Measurements from ENCODE around the gene RHOT2.

RHOT2 gene

DNA sequence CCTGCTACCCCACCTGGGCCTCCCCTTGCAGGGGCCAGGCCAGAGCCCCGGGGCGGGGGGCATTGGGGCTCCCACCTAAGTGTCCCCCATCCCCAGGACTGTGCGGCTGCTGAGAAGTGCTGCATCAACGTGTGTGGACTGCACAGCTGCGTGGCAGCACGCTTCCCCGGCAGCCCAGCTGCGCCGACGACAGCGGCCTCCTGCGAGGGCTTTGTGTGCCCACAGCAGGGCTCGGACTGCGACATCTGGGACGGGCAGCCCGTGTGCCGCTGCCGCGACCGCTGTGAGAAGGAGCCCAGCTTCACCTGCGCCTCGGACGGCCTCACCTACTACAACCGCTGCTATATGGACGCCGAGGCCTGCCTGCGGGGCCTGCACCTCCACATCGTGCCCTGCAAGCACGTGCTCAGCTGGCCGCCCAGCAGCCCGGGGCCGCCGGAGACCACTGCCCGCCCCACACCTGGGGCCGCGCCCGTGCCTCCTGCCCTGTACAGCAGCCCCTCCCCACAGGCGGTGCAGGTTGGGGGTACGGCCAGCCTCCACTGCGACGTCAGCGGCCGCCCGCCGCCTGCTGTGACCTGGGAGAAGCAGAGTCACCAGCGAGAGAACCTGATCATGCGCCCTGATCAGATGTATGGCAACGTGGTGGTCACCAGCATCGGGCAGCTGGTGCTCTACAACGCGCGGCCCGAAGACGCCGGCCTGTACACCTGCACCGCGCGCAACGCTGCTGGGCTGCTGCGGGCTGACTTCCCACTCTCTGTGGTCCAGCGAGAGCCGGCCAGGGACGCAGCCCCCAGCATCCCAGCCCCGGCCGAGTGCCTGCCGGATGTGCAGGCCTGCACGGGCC is 35.2 kb upstream of the RHOT2 start:
- no peak for DNase-seq (ENCODE audit: low read depth, low spot score)

DNA sequence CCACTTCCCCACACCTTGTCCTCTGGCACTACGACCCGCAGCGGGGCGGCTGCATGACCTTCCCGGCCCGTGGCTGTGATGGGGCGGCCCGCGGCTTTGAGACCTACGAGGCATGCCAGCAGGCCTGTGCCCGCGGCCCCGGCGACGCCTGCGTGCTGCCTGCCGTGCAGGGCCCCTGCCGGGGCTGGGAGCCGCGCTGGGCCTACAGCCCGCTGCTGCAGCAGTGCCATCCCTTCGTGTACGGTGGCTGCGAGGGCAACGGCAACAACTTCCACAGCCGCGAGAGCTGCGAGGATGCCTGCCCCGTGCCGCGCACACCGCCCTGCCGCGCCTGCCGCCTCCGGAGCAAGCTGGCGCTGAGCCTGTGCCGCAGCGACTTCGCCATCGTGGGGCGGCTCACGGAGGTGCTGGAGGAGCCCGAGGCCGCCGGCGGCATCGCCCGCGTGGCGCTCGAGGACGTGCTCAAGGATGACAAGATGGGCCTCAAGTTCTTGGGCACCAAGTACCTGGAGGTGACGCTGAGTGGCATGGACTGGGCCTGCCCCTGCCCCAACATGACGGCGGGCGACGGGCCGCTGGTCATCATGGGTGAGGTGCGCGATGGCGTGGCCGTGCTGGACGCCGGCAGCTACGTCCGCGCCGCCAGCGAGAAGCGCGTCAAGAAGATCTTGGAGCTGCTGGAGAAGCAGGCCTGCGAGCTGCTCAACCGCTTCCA is 34.4 kb upstream of the RHOT2 start:
- no peak for DNase-seq (ENCODE audit: low read depth, low spot score)

DNA sequence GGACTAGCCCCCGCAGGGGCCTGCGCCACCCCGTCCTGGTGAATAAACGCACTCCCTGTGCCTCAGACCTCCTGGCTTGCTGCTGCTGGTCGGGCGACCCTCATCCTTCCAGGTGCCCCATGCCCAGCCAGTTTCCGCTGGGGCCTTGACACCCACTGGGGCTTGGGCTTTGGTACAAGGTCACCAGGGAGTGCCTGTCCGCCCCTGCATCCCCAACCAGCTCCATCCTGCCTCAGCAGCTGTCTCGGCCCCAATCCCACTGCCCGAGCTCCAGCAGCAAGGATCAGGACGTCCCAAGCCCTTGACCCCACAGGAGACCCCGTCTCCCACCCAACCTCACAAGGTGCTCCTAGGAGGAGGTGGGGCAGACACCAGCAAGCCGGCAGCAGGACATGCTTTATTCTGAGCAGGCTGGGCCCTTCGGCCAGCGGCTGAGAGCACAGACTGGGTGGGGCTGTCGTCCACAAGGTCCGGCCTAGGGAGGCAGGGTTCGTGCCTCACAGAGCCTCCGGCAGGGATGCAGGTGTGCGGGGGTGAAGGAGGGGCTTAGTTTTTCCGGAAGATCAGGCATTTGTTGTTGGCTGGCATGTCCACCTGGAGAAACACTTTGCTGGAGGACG is 33.8 kb upstream of the RHOT2 start:
- DNase-seq (ENCODE audit: low read depth, low spot score): no peak

DNA sequence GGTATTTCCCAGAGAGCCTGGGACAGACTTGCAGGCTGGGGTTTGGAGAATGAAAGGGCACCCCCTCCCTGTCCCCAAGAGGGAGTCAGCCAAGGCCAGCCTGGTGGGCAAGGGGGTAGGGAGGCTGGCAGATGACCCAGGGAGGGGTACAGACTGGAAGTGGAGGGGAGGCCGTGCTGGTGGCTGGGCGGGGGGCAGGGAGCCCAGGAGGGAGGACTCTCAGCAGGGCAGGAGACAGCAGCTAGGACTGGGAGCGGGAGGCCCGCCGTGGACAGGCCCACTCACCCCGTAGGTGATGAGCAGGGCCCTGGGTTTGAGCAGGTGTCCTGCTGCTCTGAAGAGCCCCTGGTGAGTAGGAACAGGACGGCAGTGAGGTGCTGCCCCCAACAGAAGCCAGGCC is 32.9 kb upstream of the RHOT2 start:
- no peak for DNase-seq (ENCODE audit: low read depth, low spot score)

DNA sequence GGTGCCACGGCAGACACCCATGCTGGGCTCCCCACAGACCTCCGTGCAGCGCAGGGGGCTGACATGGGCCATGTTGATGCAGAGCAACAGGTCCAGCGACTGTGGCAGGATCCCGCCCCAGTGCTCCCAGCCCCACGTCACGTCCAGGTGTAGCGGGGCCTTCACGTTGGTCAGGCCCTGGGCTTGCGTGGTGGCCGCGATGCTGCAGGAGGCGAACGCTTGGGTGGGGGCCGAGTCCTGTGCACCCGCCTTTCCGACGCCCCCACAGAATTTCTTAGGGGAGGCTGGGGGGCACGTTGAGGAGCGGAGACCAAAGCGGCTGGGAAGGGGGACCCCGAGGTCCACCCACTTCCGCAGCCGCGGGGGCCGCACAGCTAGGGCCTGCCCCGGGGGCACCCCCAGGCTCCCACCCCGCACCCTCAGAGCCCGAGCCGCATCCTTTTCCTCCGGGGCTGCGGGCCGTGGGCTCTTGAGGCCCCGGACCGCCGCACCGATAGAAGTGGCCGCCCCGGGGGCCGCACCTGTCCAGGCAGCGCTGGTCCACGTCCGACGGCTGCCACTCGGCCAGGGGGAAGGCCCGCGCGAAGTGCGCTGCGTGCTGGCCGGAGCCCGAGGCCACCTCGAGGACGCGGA is 32.2 kb upstream of the RHOT2 start:
- DNase-seq (ENCODE audit: low read depth, low spot score): no peak

DNA sequence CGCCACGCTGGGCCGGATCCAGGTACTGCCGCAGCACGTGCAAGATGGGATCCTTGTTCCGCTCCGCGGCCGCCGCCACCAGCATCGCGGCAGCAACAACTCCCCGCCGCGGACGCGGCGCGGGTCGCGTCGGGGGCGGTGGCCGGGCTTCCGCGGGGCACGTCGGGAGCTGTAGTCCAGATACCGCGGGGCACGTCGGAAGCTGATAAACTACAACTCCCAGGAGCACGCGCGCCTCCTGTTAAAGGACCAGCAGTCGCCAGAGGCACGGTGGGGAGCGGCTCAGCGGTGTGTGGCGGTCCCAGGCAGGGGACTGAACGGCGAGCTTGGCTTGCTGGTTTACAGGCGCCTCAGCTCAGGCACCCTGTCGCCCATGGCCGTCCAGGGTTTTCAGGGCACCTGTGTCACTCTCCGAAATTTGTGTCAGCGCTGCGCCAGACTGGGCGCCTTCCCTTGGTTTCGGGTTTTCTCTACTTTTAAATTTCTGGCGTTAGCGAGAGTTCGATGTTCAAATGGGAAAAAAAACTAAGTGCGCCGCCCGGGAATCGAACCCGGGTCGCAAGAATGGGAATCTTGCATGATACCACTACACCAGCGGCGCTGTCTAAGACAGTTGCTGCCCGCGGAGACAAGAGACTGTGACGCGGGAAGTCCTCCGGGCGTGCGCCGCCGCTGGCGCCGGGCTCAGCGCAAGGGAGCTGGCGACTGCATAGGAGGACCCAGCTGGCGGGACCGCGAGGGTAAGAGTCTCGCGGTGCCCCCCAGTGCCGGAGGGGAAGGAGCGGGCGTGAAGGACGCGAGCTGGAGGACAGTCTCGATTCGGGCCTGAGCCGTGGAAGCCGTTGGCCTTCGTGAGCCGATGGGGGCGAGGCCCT is 31.5 kb upstream of the RHOT2 start, which contains the start of gene METTL26:
Gene METTL26, minus strand, starts transcription at position 100 of the 875 bp plus-strand sequence. Its CDS starts 15 bp downstream, at position 85.
- DNase-seq (ENCODE audit: low read depth, low spot score): peak; percentile 75

DNA sequence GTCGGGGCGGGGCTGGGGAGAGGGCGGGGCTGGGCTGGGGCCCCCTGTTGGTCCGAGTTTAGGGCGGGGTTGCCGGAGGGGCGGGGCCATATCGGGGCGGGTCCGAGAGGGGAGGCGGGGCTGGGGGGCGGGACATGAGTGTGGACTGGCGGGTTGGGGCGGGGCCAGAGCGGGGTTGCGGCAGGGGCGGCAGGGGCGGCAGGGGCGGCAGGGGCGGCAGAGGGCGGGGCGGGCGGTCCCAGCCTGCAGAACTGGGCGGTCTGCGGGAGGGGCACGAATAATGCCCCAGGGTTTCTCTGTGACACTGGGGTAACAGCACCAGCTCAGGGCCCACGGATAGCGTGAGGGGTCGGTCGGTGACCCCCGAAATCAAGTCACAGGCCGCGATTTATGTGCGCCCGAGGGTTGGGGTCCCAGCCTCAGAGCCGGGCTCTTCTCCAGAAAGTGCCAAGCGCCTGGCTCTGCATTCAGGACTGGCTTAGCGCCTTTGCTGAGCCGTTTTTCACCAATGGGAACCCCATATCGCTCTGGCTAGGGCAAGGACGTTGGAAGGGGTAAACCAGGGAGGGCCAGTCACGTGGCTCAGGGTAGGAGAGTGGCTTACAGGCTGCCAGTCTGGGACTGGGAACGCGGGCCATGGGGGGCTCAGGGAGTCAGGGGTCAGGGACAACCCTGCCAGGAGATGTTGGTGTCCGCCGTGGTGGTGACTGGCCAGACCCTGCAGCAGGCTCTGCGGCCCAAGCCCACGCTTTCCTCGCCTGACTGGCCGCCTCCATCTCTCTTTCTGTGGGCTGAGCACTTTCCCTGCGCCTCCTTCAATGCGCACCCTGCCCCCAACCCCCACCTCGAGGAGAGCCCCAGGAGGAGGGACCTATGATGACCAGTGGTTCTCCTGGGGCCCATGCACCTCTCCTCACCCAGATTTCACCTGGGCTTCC is 30.6 kb upstream of the RHOT2 start:
- DNase-seq (ENCODE audit: low read depth, low spot score): no peak

DNA sequence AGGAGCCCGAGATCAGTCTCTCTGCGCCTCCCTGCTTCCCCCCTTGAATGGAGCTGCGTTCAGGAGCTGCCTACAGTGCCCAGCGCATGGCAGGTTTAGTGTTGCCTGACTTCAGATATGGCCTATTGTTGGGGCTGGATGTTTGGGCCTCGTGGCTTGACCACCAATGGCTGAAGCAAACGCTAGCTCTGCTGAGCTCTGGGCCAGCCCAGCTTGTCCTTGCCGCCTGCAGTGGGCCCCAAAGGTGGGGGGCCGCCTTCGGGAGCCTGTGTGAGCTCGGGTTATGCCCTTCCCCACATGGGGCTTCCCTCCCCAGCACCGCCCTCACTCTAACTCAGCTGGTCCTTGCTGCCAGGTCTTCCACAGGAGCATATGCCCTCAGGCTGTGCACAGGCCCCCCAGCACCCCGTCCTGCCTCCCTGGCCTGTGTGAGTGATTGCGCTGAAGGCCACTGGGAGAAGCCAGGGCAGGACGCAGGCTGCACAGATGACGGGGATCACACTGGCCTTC is 29.8 kb upstream of the RHOT2 start:
- DNase-seq (ENCODE audit: low read depth, low spot score): no peak

DNA sequence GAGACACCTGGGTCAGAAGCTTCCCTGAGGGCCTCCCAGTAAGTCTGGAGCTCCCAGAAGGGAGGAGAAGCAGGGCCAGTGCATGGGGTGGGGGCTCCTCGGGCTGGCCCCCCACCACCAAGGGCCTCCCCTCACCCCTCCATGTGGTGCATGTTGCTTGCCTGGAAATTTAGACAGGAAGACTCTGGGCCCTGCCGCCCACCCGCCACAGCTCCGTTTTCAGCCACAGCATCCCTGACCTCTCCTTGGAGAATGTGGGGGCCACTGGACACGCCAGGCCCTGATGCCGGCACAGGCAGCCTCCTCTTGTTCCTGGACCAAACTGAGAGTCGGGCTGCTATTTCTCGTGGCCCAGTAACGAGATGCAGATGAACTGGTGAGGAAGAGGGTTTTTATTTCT is 29.1 kb upstream of the RHOT2 start:
- DNase-seq (ENCODE audit: low read depth, low spot score): no peak

DNA sequence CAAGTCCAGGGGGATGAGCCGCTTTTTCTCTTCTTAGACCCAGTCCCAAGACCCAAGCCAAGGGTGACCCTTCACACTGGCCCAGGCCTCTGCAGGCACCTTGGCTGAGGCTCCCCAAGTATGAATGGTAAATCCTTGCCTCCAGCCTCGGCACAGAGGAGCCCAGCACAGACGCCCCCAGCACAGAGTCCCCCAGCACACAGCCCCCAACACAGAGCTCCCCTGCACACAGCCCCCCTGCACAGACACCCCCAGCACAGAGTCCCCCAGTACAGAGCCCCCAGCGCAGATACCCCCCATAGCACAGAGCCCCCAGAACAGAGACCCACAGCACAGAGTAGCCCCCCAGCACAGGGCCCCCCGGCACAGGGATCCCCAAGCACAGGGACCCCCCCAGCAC is 27.3 kb upstream of the RHOT2 start:
- DNase-seq (ENCODE audit: low read depth, low spot score): no peak

DNA sequence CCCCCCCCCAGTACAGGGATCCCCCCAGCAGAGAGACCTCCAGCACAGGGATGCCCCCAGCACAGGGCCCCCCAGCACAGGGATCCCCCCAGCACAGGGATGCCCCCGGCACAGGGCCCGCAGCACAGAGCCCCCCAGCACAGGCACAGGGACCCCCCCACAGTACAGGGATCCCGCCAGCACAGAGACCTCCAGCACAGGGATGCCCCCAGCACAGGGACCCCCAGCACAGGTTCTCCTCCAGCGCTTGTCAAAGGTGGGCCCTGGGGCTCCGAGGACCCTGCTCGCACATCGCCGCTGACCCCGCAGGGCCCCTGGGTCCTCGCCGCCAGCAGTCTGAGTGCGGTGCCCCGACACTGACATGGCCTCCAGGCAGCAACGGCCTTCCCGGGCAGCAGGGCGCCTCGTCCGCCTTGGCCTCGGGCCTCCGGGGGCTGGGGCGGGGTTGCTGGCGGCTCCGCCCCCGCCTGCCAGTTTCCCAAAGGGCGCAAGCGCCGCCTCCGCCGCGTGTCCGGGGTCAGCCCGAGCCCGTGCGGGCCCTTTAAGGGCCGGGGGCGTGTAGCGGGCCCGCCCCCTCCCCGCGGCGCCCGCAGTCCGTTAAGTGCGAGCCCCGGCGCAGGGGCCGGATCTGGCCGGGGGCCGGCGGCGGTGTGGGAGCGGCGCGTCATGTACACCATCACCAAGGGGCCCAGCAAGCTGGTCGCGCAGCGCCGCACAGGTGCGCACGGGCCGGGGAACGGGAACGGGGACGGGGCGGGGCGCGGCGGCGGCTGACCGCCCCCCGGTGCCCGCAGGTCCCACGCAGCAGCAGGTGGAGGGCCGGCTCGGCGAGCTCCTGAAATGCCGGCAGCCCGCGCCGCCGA is 26.4 kb upstream of the RHOT2 start, which contains the start of gene MCRIP2:
Gene MCRIP2, plus strand, starts transcription at position 503 of the 863 bp plus-strand sequence. Its CDS starts 164 bp downstream, at position 667.
- no peak for DNase-seq (ENCODE audit: low read depth, low spot score)

DNA sequence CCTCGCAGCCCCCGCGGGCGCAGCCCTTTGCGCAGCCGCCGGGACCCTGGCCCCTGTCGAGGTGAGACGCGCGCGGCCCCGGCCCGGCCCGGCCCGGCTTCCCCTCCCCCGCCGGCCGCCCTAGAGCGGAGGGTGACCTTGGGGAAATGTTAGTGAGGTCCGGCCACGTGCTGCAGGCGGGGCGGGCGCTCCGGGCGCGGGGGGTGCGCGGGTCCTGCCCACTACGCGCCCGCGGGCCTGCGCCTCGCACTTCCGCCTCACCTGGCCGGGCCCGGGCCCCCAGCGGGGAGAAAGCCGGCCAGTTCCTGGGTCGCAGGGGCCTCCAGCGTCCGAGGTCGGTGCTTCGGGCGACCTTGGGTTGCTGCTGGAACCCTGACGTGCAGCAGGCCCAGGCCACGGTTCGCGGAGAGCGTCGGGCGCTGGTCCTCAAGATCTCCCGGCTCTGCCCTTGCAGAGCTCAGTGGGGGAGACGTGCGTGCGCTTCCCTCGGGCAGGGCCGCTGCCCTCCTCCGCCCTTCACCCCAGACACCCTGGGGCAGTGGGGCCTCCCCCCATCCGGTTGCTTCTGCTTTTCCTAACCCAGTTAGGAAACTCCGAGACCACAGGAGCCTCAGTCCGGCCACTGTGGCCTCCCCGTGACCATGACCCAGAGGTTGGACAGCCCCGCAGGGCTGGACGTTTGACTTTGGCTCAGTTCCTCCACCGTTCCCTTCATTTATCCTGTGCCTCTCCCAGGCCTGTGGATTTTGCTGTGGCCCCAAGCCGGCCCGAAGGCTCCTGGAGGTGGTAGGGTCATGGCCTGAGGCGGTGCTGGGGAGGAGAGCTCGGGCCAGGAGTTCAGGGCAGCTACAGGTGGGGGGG is 25.5 kb upstream of the RHOT2 start:
- no peak for DNase-seq (ENCODE audit: low read depth, low spot score)

DNA sequence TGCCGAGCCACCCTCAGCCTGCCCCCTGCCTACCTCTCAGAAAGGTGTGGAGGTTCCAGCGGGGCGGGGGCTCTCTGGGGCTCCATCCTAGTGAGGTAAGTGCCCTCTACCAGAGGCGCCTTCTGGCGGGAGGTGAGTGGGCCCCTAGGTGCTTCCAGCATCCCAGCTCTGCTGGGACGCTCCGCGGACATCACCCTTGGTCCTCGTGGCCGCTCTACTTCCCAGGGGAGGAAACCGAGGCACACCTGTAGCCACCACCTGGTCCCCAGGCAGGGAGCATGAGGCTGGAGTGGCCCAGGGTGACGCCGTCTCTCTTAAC is 24.9 kb upstream of the RHOT2 start:
- no peak for DNase-seq (ENCODE audit: low read depth, low spot score)

DNA sequence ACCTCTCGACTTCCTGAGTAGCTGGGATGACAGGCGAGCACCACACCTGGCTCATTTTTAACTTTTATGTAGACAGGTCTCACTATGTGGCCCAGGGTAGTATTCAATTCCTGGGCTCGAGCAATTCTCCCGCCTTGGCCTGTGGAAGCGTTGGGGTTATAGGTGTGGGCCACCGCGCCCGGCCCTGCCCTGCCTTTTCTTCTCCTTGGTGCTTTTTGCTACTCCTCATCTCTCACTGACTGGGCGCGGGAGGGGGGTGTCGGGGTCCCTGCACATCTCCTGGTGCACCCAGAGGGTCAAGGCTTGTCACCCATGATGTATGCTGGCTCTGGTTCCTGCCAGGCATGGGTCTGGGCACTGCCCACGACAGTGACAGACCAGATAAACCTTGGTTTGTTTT is 23.4 kb upstream of the RHOT2 start:
- no peak for DNase-seq (ENCODE audit: low read depth, low spot score)

DNA sequence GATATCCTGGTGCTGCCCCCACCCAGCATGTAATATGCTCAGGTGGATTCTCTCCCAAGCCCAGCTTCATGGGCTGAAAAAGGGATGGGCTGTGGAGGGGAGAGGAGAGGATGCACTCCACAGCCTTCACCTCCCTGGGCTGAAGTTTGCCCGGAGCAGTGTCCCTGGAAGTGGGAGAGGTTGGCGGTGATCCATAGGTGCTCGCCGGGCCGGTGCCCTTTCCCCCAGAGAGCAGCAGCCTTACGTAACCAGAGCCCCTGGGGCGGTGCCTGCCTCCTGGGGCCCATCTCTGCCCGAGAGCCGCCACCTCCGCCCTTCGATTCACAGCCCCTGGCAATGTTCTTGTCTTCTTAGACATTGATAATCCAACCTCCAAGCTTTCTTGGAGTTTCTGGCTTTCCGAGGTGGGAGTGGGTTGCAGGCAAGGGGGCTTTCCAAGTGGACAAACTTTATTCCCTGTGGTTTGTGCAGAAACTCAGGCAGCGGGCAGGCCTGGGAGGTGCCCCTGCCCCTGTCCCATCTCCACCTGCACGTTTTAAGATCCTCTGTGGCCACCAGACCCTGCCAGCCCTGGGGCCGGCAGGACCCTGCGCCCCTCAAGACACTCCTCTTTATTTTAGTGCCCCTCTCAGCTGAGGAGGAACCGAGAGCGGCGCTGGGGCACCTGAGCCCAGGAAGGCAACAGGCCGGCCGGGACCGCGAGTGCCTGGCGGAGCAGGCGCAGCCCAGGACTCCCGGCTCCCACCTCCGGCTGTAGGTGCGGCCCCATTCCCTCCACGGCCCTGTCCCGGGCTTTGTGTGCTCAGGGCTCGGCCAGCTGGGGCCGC is 21.9 kb upstream of the RHOT2 start:
- no peak for DNase-seq (ENCODE audit: low read depth, low spot score)

DNA sequence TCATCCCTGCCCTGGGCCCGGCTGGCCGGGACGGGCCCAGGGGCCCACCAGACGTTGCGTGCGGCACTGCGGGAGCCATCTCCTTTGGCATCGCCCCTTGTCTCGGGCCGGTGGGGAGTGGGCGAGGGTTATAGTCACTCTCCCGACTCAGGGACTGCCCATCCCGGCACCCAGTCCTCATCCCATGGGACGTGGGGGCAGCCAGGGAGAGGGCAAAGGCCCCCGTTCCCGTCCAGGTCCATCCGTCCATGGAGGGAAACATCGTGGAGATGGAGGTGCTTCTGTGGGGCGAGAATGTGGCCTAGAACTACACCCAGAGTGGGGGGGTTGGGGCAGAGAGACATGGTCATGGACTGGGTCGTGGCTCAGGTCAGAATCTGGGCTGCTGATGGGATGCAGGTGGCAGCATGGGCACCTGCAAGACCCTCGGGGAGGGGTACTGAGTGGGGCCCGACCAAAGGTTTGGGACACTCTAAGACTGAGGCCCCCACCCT is 21.2 kb upstream of the RHOT2 start:
- no peak for DNase-seq (ENCODE audit: low read depth, low spot score)

Data from smooth muscle cell of the brain vasculature (primary cell).